ENCODE data around the gene DDT.

DNA sequence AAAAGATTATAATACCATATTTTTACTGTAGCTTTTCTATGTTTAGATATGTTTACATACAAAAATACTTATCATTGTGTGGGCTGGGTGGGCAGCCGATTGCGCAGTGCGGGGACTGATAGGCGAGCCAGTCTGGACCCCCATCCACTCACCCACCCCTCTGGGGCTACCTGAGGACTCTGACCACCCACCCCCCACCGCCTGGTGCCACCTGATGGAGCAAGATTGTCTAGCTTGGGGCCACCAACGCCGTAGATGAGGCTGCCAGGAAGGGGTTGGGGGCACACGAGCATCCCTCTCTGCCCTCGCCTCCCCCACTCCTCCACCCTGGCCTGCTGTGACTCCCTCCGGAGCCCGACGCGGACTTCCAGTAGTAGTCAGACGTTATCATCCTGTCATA is 47.7 kb downstream of the DDT start:
- TF ChIP-seq EZH2 (IDR thresholded peaks at IDR 0.05; ENCODE audit: borderline replicate concordance, low read length): no peak
- TF ChIP-seq, protein P1, sequence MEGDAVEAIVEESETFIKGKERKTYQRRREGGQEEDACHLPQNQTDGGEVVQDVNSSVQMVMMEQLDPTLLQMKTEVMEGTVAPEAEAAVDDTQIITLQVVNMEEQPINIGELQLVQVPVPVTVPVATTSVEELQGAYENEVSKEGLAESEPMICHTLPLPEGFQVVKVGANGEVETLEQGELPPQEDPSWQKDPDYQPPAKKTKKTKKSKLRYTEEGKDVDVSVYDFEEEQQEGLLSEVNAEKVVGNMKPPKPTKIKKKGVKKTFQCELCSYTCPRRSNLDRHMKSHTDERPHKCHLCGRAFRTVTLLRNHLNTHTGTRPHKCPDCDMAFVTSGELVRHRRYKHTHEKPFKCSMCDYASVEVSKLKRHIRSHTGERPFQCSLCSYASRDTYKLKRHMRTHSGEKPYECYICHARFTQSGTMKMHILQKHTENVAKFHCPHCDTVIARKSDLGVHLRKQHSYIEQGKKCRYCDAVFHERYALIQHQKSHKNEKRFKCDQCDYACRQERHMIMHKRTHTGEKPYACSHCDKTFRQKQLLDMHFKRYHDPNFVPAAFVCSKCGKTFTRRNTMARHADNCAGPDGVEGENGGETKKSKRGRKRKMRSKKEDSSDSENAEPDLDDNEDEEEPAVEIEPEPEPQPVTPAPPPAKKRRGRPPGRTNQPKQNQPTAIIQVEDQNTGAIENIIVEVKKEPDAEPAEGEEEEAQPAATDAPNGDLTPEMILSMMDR (IDR thresholded peaks at IDR 0.05; ENCODE audit: low read length): no peak

All from OCI-LY1 (cell line).